SK-N-SH (cell line): ENCODE data around the gene ZFAND4.

ENCODE experiments used
- CHD2 ChIP-seq: fragments of 150-350 bp; IDR thresholded peaks from 2 replicates; pipeline ENCODE4 v1.6.1; 2018; ENCODE audit warnings: low read length; ENCODE audit not compliant: partially characterized antibody
- CTCF ChIP-seq: fragments of 200-600 bp; sonication (generic); IDR thresholded peaks from 2 replicates; pipeline ENCODE4 v1.6.1; 2017; ENCODE audit warnings: antibody characterized with exemption, mild to moderate bottlenecking, moderate library complexity
- EP300 ChIP-seq, 2 experiments: IDR thresholded peaks; 2 replicates each; pipeline versions ENCODE4 v1.4.0 to v1.6.1; 2012; ENCODE audit warnings: borderline replicate concordance in 1 of 2, low read depth in 1 of 2, low read length in 1 of 2
- EZH2phosphoT487 ChIP-seq: fragments of 200-600 bp; sonication (generic); IDR thresholded peaks from 2 replicates; pipeline ENCODE4 v1.6.1; 2017; ENCODE audit warnings: low read depth, mixed run types, mild to moderate bottlenecking, antibody characterized with exemption, moderate library complexity, borderline replicate concordance
- POLR2AphosphoS5 ChIP-seq: IDR thresholded peaks from 2 replicates; pipeline ENCODE4 v1.6.1; 2012; ENCODE audit warnings: low read depth, low read length
- RAD21 ChIP-seq: IDR thresholded peaks from 2 replicates; pipeline ENCODE4 v1.6.1; 2012; ENCODE audit warnings: mild to moderate bottlenecking, low read length
- TEAD4 ChIP-seq: IDR thresholded peaks from 2 replicates; pipeline ENCODE4 v1.4.0; 2012; ENCODE audit warnings: mild to moderate bottlenecking, borderline replicate concordance; ENCODE audit not compliant: insufficient read depth
- TF ChIP-seq, protein P1 (sequence below): fragments of 150-350 bp; IDR thresholded peaks from 2 replicates; pipeline ENCODE4 v1.6.1; 2016; ENCODE audit warnings: mild to moderate bottlenecking, low read depth, low read length
- TF ChIP-seq, protein P2 (sequence below): IDR thresholded peaks from 2 replicates; pipeline ENCODE4 v1.4.0; 2012; ENCODE audit warnings: low read depth

DNA sequence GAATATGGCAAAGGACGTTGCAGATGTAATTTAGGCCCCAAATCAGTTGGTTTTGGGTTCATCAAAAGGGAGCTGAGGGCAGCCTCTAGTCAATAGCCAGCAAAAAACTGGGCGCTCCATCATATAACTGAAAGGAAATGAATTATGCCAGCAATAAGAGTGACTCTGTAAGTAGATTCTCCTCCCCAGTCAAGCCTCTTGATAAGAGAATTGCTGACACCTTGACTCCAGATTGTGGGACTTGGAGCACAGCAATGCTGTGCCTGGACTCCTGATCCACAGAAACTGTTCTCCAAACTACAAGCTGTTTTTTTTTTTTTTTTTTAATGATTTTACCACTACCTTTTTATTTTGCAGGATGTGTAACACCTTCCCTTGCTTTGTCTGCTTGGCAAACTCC is 25.5 kb downstream of the ZFAND4 start:
- TF ChIP-seq EZH2phosphoT487 (no peak), CTCF (no peak), CHD2 (no peak), TEAD4 (no peak), POLR2AphosphoS5 (no peak), RAD21 (no peak), EP300 (IDR thresholded peaks at IDR 0.05; ENCODE audit: borderline replicate concordance in 1 of 2, low read depth in 1 of 2, low read length in 1 of 2) (no peak)
- TF ChIP-seq, protein P1, sequence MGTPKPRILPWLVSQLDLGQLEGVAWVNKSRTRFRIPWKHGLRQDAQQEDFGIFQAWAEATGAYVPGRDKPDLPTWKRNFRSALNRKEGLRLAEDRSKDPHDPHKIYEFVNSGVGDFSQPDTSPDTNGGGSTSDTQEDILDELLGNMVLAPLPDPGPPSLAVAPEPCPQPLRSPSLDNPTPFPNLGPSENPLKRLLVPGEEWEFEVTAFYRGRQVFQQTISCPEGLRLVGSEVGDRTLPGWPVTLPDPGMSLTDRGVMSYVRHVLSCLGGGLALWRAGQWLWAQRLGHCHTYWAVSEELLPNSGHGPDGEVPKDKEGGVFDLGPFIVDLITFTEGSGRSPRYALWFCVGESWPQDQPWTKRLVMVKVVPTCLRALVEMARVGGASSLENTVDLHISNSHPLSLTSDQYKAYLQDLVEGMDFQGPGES, result no peak
- TF ChIP-seq, protein P2, sequence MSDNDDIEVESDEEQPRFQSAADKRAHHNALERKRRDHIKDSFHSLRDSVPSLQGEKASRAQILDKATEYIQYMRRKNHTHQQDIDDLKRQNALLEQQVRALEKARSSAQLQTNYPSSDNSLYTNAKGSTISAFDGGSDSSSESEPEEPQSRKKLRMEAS, result no peak
